Middle frontal gyrus (tissue), 1 donor: Measurements from ENCODE around the gene TTPAL.
A peak's percentile ranks its signal among the peaks of the same experiment; 100 is the strongest.

Source experiments
- DNase-seq: peaks from one replicate; pipeline ENCODE4 v3.0.0-alpha.2; 2015; ENCODE audit warnings: low spot score; ENCODE audit errors: extremely low spot score

Gene TTPAL

GRCh38 chr20:44439318-44439717 lies 36.4 kb upstream of the TTPAL start:
- DNase-seq, result no peak

GRCh38 chr20:44442298-44443070 lies 33.2 kb upstream of the TTPAL start:
- no peak for DNase-seq

GRCh38 chr20:44445742-44446710 lies 29.6 kb upstream of the TTPAL start:
- no peak for DNase-seq

GRCh38 chr20:44447827-44448419 lies 27.8 kb upstream of the TTPAL start:
- DNase-seq, result no peak

- DNase-seq, result no peak
Observed at GRCh38 chr20:44448753-44449546, 26.7 kb upstream of the TTPAL start.

GRCh38 chr20:44449864-44450263 lies 25.8 kb upstream of the TTPAL start:
- DNase-seq, result no peak

- DNase-seq, result no peak
Observed at GRCh38 chr20:44450281-44450889, 25.3 kb upstream of the TTPAL start.

GRCh38 chr20:44450903-44451450 lies 24.7 kb upstream of the TTPAL start:
- DNase-seq, result no peak

GRCh38 chr20:44454306-44454963 lies 21.2 kb upstream of the TTPAL start:
- DNase-seq, result no peak

GRCh38 chr20:44455126-44455525 lies 20.5 kb upstream of the TTPAL start:
- no peak for DNase-seq

- no peak for DNase-seq
Observed at GRCh38 chr20:44456611-44457010, 19.1 kb upstream of the TTPAL start.

GRCh38 chr20:44457016-44457415 lies 18.7 kb upstream of the TTPAL start:
- no peak for DNase-seq

- no peak for DNase-seq
Observed at GRCh38 chr20:44459271-44459670, 16.4 kb upstream of the TTPAL start.

- DNase-seq, result peak; percentile 19
Observed at GRCh38 chr20:44460795-44461141, 14.9 kb upstream of the TTPAL start.

GRCh38 chr20:44461142-44461802 lies 14.4 kb upstream of the TTPAL start:
- DNase-seq, result no peak

- no peak for DNase-seq
Observed at GRCh38 chr20:44461803-44462174, 13.9 kb upstream of the TTPAL start.

- DNase-seq, result no peak
Observed at GRCh38 chr20:44463466-44463865, 12.2 kb upstream of the TTPAL start.

- DNase-seq, result no peak
Observed at GRCh38 chr20:44464514-44464913, 11.2 kb upstream of the TTPAL start.

GRCh38 chr20:44465001-44465560 lies 10.6 kb upstream of the TTPAL start:
- no peak for DNase-seq
